ENCODE data around the gene TBC1D22A.

- TF ChIP-seq ZNF274 (IDR thresholded peaks at IDR 0.05; ENCODE audit: low read depth, low read length) (no peak), CTCF (IDR thresholded peaks at IDR 0.05 in 2 of 3, conservative IDR thresholded peaks at IDR 0.05 in 1 of 3; ENCODE audit: borderline replicate concordance in 1 of 3, insufficient read depth in 1 of 3, low read depth in 2 of 3, low read length in 2 of 3) (no peak), RAD21 (IDR thresholded peaks at IDR 0.05; ENCODE audit: low read depth) (no peak), SIN3A (IDR thresholded peaks at IDR 0.05; ENCODE audit: low read depth) (no peak), REST (IDR thresholded peaks at IDR 0.05; ENCODE audit: low read depth) (no peak), POLR2A (IDR thresholded peaks at IDR 0.05; ENCODE audit: borderline replicate concordance, extremely low read depth, insufficient read depth, insufficient read length) (no peak)
Measured at GRCh38 chr22:46863794-46864193, 101.3 kb downstream of the TBC1D22A start.
